GM19438 (cell line): Measurements from ENCODE around the gene LCE3D.

ENCODE experiments used
- ATAC-seq: cut with Tn5 transposase; IDR thresholded peaks from one replicate; pipeline ENCODE4 v1.9.1; 2021; ENCODE audit warnings: low read depth; ENCODE audit not compliant: unreplicated experiment

The LCE3D gene

GRCh38 chr1:152533327-152533938, 46.9 kb downstream of the LCE3D start:
- ATAC-seq, result no peak
